ENCODE data around the gene PPIB.

DNA sequence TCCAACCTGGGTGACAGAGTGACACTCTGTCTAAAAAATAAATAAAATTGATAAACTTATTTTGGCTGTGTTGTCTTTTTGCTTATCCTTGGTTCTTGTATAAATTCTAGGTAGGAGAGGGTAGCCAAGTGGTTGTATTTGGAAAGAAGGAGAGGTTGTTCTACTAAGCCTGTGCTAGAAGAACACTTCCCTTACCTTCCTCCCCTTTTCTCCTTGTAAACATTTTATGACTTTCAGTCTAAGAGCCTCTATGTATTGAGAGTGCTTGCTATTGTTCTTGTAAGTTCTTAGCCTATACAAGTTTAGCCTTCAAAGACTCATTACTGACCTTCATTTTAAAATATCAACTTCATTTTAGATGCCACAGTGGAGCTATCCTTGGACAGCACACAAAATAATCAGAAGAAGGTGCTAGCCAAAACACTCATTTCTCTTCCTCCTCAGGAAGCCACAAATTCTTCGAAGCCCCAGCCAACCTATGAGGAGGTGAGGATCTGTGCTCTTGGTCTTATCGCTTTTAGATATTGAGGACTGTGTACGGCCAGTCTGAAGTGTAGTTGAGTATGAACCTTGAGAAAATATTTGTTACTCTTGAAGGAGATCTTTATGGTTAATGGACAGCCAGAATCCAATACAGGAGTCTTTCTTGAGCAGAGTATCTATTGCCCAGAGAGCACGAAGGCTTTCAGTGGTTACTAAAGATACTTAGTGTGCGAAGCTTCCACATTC lies 44.9 kb downstream of the PPIB start:
- TF ChIP-seq CTCF (IDR thresholded peaks at IDR 0.05), result no peak
- TF ChIP-seq POLR2A (IDR thresholded peaks at IDR 0.05), result no peak

Data from uterus (tissue), 2 donors.